GM12891 (cell line): ENCODE results near the gene SLC2A8.

Experiments used
- DNase-seq: peaks from one replicate; pipeline ENCODE4 v3.0.0; 2011; ENCODE audit warnings: low spot score; ENCODE audit not compliant: insufficient read length
- FAIRE-seq: peaks from 2 replicates; lab custom pipeline; 2011; peaks lifted over from hg19 to GRCh38; lab: Jason Lieb, UNC
- PAX5 ChIP-seq: IDR thresholded peaks from 2 replicates; pipeline ENCODE4 v1.6.1; 2011; ENCODE audit warnings: low read length, moderate library complexity, mild to moderate bottlenecking; ENCODE audit not compliant: insufficient read depth, severe bottlenecking
- POLR2A ChIP-seq: IDR thresholded peaks from 2 replicates; pipeline ENCODE4 v1.6.1; 2011; ENCODE audit warnings: low read depth, low read length, control low read depth
- POLR2AphosphoS5 ChIP-seq: IDR thresholded peaks from 2 replicates; pipeline ENCODE4 v1.6.1; 2011; ENCODE audit warnings: low read depth, low read length, control low read depth
- POU2F2 ChIP-seq: IDR thresholded peaks from 2 replicates; pipeline ENCODE4 v1.6.1; 2011; ENCODE audit warnings: low read depth, mild to moderate bottlenecking, control low read depth, low read length, moderate library complexity
- SPI1 ChIP-seq: IDR thresholded peaks from 2 replicates; pipeline ENCODE4 v1.6.1; 2011; ENCODE audit warnings: low read depth, low read length, control low read depth
- TAF1 ChIP-seq: IDR thresholded peaks from 2 replicates; pipeline ENCODE4 v1.6.1; 2011; ENCODE audit warnings: low read depth, low read length, control low read depth

Gene SLC2A8

DNA sequence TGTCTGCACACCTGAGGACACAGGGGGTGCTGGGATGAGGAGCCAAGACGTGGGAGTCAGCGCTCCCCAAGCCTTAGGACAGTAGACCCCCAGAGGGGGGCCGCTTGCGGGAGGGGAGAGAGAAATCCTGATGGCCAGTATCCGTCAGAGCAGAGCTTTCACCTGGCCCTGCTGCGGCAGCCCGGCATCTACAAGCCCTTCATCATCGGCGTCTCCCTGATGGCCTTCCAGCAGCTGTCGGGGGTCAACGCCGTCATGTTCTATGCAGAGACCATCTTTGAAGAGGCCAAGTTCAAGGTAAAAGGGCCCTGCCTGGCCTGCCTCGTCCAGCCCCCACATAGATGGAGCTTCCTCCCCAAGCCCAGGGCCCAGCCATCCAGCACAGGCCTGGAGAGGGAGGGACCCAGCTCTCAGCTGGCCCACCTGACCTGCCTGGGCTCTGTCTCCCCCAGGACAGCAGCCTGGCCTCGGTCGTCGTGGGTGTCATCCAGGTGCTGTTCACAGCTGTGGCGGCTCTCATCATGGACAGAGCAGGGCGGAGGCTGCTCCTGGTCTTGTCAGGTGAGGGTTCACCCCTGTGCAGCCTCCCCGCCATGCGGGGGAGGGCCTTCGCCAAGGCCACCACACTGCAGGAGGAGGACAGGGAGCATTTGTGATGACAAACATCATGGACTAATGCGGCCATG is 6.7 kb downstream of the SLC2A8 start:
- DNase-seq (no peak), FAIRE-seq (no peak)
- no peak for TF ChIP-seq POLR2AphosphoS5
- TF ChIP-seq TAF1: no peak
- TF ChIP-seq PAX5: no peak
- TF ChIP-seq POU2F2: no peak
- TF ChIP-seq POLR2A: no peak
- no peak for TF ChIP-seq SPI1

DNA sequence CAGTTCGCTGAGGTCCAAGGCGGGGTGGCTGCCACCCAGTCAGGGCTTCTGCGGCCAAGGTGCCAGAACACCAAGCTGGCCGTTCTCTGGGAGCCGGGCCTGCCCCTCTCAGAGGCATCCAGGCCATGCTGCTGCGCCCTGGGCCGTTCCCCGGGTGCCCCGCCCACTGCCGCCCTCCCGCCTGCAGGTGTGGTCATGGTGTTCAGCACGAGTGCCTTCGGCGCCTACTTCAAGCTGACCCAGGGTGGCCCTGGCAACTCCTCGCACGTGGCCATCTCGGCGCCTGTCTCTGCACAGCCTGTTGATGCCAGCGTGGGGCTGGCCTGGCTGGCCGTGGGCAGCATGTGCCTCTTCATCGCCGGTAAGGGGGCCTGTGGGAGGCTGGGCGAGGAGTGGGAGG is 7.7 kb downstream of the SLC2A8 start:
- FAIRE-seq (no peak), DNase-seq (no peak)
- no peak for TF ChIP-seq TAF1

DNA sequence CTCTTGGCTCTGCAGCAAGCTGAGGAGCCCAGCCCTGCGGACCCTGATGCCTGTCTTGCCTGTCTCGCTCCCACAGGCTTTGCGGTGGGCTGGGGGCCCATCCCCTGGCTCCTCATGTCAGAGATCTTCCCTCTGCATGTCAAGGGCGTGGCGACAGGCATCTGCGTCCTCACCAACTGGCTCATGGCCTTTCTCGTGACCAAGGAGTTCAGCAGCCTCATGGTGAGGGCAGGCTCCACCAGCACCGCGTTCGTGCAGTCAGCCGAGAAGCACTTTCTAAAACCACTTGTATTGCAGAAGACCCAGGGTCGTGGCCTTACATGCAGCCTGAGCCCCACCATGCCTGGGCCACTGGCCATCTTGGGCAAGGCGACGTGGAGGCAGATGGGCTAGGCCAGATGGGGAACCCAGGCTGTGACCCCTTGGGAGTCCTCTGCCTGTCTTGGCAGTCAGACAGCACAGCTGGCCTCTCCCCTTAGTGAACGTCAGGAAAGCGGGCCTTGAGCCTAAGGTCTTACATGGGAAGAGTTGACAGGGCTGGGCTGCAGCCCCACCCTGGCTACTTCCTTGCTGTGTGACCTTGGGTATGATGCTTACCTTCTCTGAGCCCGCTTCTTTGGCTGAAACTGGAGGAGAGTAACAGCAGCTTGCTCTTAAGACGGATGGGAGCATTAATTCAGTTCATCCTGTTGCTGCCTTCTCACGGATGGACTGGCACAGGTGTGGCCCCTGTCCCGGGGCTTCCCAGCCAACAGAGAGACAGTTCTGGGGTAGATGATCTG is 8.6 kb downstream of the SLC2A8 start:
- FAIRE-seq: no peak
- TF ChIP-seq SPI1: no peak
- TF ChIP-seq PAX5: no peak
- TF ChIP-seq POLR2A: no peak
- TF ChIP-seq TAF1: no peak
- TF ChIP-seq POU2F2: no peak
- TF ChIP-seq POLR2AphosphoS5: no peak
- no peak for DNase-seq

DNA sequence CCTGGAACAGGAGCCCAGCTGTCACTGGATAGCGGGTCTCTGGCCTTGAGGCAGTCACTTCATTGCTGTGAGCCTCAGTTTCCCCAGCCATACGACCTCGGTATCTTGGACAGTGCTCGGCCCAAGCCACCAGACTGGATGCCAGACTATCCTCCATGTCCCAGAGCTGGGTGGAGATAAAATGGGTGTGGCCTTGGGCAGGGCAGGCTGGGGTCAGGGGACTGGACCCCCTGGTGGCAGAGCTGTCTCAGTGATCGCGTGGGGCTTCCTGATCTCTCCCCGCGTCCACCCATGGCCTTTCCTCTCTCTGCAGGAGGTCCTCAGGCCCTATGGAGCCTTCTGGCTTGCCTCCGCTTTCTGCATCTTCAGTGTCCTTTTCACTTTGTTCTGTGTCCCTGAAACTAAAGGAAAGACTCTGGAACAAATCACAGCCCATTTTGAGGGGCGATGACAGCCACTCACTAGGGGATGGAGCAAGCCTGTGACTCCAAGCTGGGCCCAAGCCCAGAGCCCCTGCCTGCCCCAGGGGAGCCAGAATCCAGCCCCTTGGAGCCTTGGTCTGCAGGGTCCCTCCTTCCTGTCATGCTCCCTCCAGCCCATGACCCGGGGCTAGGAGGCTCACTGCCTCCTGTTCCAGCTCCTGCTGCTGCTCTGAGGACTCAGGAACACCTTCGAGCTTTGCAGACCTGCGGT is 10.0 kb downstream of the SLC2A8 start:
- FAIRE-seq (no peak), DNase-seq (no peak)
- TF ChIP-seq PAX5 (no peak), POLR2A (no peak), SPI1 (no peak), POU2F2 (no peak), TAF1 (no peak)

DNA sequence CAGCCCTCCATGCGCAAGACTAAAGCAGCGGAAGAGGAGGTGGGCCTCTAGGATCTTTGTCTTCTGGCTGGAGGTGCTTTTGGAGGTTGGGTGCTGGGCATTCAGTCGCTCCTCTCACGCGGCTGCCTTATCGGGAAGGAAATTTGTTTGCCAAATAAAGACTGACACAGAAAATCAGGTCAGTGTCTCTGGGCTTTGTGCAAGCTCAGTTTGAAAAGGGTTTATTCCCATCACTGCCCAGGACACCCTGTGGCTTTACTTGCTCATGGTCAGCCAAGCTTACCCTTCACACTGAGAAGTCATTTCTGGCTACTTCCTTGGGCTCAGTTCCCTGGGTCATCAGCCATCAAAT is 10.5 kb downstream of the SLC2A8 start:
- FAIRE-seq (no peak), DNase-seq (no peak)
- TF ChIP-seq POLR2AphosphoS5: no peak
- no peak for TF ChIP-seq TAF1
- TF ChIP-seq PAX5: no peak

DNA sequence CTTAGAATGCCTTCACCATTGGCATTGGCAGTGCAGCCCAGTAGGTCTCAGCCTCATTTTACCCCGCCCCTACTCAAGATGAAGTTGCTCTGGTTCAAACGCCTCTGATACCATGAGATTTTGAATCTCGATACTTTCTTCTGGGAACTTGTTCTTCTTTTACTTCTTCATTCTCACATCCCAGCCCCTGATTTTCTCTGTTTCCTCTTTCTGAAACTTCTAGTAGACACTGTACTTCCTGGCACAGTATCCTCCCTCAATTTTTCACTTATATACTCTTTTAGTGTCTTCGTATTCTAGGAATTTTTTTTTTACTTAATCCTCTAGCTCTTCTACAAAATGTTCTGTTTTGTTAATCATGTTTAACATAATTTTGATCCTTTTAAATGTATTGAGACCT is 14.2 kb downstream of the SLC2A8 start:
- TF ChIP-seq TAF1 (no peak), POLR2A (no peak), POLR2AphosphoS5 (no peak), PAX5 (no peak), POU2F2 (no peak), SPI1 (no peak)
- DNase-seq (no peak), FAIRE-seq (no peak)

DNA sequence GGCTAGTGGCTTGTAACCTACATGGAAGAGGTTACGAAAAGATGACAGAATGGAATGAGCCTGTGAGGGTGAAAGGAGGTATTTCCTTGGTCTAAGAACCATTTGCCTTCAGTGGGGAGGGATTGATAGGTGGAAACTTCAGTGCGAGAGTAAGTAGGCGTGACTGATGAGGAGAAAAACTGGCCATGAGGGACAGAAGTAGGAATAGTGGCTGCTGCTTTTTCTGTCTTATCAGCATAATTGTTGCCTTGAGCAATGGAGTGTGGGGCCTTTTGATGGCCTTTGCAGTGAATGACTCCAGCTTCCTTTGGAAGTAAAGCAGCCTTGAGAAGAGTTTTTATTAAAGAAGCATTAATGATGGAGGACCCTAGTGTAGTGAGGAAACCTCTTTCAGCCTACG is 18.2 kb downstream of the SLC2A8 start:
- DNase-seq: no peak
- FAIRE-seq: no peak
- TF ChIP-seq POU2F2: no peak
- TF ChIP-seq TAF1: no peak

DNA sequence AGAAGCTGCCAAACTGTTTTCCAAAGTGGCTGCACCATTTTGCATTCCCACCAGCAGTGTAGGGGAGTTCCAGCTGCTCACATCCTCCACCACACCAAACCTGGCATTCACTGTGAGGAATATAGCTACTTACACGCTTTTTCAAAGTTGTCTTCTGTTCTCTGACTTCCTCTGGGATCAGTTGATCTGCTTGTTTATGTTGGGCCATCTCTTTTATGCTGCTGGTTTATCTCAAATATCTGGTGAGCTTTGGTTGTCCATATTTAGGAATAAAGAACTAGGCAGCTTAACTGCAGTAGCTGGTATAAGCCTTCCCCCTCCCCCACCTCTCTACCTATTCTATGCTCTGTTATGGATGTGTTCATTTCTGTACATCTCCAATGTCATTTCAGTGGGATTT is 18.7 kb downstream of the SLC2A8 start:
- DNase-seq (no peak), FAIRE-seq (no peak)
- TF ChIP-seq POLR2A (no peak), POLR2AphosphoS5 (no peak), PAX5 (no peak), POU2F2 (no peak), TAF1 (no peak), SPI1 (no peak)

DNA sequence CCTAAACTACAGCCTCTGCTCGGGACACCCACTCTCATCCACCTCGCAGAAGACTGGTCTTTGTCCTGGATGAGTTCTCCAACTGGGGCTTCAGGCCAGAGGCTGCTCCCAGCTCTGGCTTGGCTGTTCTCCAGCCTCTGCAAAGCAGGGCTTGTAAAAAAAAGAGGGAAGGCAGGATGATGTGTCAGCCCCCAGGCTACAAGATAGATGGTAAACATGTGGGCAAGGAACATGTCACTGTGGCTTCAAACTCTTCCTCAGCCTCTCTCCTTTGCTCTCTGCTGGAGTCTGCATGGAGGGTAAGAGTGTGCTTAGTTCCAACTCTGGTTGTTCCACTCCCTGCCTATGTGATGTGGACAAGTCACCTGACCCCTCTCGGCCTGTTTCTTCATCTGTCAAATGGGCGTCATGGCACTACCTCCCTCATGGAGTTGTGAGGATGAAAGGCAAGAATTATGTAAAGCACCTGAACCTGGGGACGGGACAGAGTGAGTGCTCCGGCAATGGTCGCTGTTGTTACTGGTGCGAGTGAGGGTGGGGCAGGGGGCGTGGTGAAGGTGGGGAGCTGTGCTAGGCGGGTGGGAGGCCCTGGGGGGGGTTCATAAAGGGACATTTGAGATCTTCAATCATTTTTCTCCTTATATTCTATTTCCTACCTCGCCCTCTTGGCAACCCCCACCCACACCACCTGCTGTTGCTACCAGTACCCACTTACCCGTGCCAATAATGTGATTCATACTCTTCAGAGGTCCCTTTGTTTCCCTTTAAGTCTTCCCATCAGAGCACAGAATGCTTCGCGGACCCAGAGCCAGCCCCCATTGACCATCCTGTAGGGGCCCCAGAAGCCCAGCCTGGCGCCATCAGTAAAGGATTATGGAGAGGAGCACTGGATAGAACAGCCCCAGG is 20.4 kb downstream of the SLC2A8 start:
- no peak for FAIRE-seq
- DNase-seq: no peak
- TF ChIP-seq POLR2A: no peak
- TF ChIP-seq TAF1: no peak
- no peak for TF ChIP-seq SPI1
- TF ChIP-seq POLR2AphosphoS5: no peak
- no peak for TF ChIP-seq PAX5
- TF ChIP-seq POU2F2: no peak

DNA sequence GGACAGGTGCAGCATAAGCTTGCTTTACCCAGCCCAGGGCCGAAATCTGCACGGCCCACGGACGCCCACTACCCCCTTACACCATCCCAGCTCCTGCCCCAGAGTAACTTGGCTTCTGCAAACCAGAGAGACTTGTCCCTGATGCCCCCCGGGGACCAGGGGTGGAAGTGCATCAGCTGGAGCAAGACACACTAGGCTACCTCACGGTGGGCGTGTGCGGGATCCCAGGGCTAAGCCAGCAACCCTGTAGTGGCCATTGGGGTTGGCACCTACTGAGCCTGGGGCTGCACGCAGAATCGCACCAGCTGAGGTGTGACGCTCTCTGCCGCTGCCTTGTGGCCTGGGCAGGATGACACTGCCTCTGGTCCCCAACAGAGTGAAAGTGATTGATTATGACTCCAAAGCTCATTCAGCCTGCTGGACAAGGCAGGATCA is 21.1 kb downstream of the SLC2A8 start:
- no peak for FAIRE-seq
- DNase-seq: peak; percentile 53
- TF ChIP-seq SPI1: no peak
- no peak for TF ChIP-seq POLR2AphosphoS5
- TF ChIP-seq POLR2A: no peak
- TF ChIP-seq TAF1: no peak
- no peak for TF ChIP-seq PAX5
- no peak for TF ChIP-seq POU2F2
